GM12892 (cell line): ENCODE results near the gene SNX9.

Experiments
- POLR2A ChIP-seq: IDR thresholded peaks from 2 replicates; pipeline ENCODE4 v1.6.1; 2011; ENCODE audit warnings: low read depth, low read length, control low read depth
- POLR2AphosphoS5 ChIP-seq: IDR thresholded peaks from 2 replicates; pipeline ENCODE4 v1.6.1; 2011; ENCODE audit warnings: low read depth, low read length, control low read depth
- TAF1 ChIP-seq: IDR thresholded peaks from 2 replicates; pipeline ENCODE4 v1.6.1; 2011; ENCODE audit warnings: low read depth, mild to moderate bottlenecking, control low read depth, low read length, borderline replicate concordance

DNA sequence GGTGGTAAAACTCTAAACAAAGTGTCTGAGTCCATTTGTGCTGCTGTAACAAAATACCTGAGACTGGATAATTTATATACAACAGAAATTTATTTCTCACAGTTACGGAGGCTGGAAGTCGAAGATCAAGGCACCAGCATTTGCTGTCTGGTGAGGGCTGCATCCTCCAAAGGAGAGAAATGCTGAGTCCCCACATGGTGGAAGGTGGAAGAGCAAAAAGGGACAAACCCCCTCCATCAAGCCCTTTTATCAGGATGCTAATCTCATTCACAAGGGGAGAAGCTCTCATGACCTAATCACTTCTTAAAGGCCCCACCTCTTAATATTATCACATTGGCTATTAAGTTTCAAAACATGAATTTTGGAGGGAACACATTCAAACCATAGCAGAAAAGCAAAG lies 102.7 kb downstream of the SNX9 start:
- no peak for TF ChIP-seq POLR2A
- no peak for TF ChIP-seq TAF1
- no peak for TF ChIP-seq POLR2AphosphoS5
